Neuron (in vitro differentiated cells): ENCODE measurements around the gene HOXB8.

Source experiments
- H2AFZ ChIP-seq: one replicate; pipeline ENCODE4 v1.6.1; 2013; ENCODE audit warnings: low read depth, mild to moderate bottlenecking, inconsistent platforms, low read length, moderate library complexity
- H3K27me3 ChIP-seq: one replicate; pipeline ENCODE4 v1.6.1; 2013; ENCODE audit warnings: low read length; ENCODE audit not compliant: insufficient read depth
- H3K36me3 ChIP-seq: one replicate; pipeline ENCODE4 v1.6.1; 2013; ENCODE audit warnings: low read length; ENCODE audit not compliant: insufficient read depth
- H3K4me1 ChIP-seq: one replicate; pipeline ENCODE4 v1.6.1; 2013; ENCODE audit warnings: low read length; ENCODE audit not compliant: insufficient read depth
- H3K4me3 ChIP-seq: 2 replicates; pipeline ENCODE4 v1.5.1; 2013; ENCODE audit warnings: mild to moderate bottlenecking, low read length, moderate library complexity
- H3K9me3 ChIP-seq: one replicate; pipeline ENCODE4 v1.6.1; 2013; ENCODE audit warnings: low read length

The HOXB8 gene

GRCh38 chr17:48632579-48633265 is 17.6 kb upstream of the HOXB8 start:
- Histone ChIP-seq H3K9me3 (no peaks in the 10 kb centered on the region), H3K4me3 (no peak overlapping the region), H3K36me3 (no peaks in the 10 kb centered on the region), H3K27me3 (peaks cover 95% of the 10 kb centered on the region), H3K4me1 (no peaks in the 10 kb centered on the region), H2AFZ (no peak overlapping the region)

GRCh38 chr17:48631693-48632578 is 16.8 kb upstream of the HOXB8 start:
- H3K36me3 ChIP-seq: no peaks in the 10 kb centered on the region

DNA sequence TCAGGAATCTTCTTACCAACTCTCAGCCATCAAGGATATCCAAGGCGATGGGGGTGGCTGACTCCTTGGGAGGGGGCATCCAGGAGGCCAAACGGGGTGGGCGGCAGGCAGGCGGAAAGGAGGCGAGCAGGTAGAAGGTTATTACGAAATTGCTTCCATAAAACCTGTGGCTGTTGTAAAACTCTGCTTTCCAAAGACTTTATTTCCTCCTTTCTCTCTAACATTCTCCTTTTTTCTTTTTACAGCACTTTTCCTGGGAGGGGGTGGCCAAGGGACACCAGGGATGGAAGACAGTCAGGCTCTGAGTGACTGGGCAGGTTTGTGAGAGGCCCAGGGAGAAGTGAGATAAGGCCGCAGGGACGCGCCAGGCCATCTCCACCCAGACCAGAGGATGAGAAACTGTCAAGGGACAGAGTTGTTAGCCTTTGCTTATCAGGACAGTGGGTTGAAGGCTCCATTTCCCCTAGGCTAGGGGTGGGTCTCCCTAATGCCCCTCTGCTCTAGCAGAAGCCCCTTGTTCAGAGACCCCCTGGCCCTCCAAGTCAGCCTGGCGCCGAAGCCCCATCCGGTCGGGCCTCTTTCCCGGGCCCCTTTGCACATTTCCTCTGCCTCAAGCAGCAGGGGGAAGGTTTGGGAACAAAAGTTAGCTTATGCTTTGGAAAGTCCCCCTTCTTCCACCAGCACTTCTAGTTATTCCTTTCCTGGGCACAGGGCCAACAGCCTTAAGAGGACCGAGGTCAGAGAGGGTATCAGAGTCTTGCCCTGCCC is 16.0 kb upstream of the HOXB8 start:
- Histone ChIP-seq H3K4me3 (no peak overlapping the region), H2AFZ (no peak overlapping the region), H3K9me3 (no peaks in the 10 kb centered on the region), H3K4me1 (no peaks in the 10 kb centered on the region), H3K36me3 (no peaks in the 10 kb centered on the region), H3K27me3 (peaks cover 97% of the 10 kb centered on the region)

More at GRCh38 chr17:48631693-48632578, 16.8 kb upstream of the HOXB8 start:
- Histone ChIP-seq H3K9me3 (no peaks in the 10 kb centered on the region), H3K4me1 (no peaks in the 10 kb centered on the region), H3K4me3 (no peak overlapping the region), H2AFZ (no peak overlapping the region), H3K27me3 (peaks cover 94% of the 10 kb centered on the region)

- Histone ChIP-seq H3K4me3 (no peak overlapping the region), H3K27me3 (peaks cover 97% of the 10 kb centered on the region), H2AFZ (no peak overlapping the region), H3K4me1 (no peaks in the 10 kb centered on the region), H3K9me3 (no peaks in the 10 kb centered on the region), H3K36me3 (no peaks in the 10 kb centered on the region)
These were observed 15.2 kb upstream of the HOXB8 start for GRCh38 chr17:48630009-48630924.

DNA sequence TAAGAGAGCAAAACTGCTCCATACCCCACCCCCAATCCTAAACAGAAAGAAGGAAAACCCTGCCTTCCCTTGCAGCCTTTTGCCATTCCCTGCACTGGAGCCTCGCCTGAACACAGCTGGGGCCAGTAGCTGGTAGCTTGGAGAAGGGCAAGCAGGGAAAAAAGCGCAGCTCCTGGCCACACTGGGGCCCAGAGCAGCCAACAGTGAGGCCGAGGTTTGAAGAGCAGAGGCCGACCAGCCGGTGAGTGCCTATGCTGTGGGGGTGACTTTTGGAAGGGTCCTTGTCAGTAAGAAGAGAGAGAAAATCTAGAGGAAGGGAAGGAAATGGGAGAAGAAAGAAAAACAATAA is 14.3 kb upstream of the HOXB8 start:
- peaks cover 97% of the 10 kb centered on the region for H3K27me3 ChIP-seq

GRCh38 chr17:48628649-48629410 is 13.7 kb upstream of the HOXB8 start:
- peaks cover 98% of the 10 kb centered on the region for H3K27me3 ChIP-seq
- no peaks in the 10 kb centered on the region for H3K9me3 ChIP-seq
- no peak overlapping the region for H3K4me3 ChIP-seq
- H3K36me3 ChIP-seq: no peaks in the 10 kb centered on the region
- H2AFZ ChIP-seq: no peak overlapping the region
- H3K4me1 ChIP-seq: peaks cover 5% of the 10 kb centered on the region

More for the DNA sequence above, 14.3 kb upstream of the HOXB8 start:
- Histone ChIP-seq H3K9me3 (no peaks in the 10 kb centered on the region), H3K4me1 (peaks cover 5% of the 10 kb centered on the region), H3K36me3 (no peaks in the 10 kb centered on the region), H3K4me3 (no peak overlapping the region), H2AFZ (no peak overlapping the region)

GRCh38 chr17:48627623-48628521 is 12.8 kb upstream of the HOXB8 start:
- Histone ChIP-seq H3K4me1 (peaks cover 5% of the 10 kb centered on the region), H3K4me3 (no peak overlapping the region)

GRCh38 chr17:48627118-48627597 is 12.1 kb upstream of the HOXB8 start:
- Histone ChIP-seq H3K9me3 (no peaks in the 10 kb centered on the region), H3K4me1 (peaks cover 5% of the 10 kb centered on the region), H3K27me3 (peaks cover 98% of the 10 kb centered on the region), H2AFZ (no peak overlapping the region), H3K4me3 (no peak overlapping the region), H3K36me3 (no peaks in the 10 kb centered on the region)

More at GRCh38 chr17:48627623-48628521, 12.8 kb upstream of the HOXB8 start:
- no peaks in the 10 kb centered on the region for H3K36me3 ChIP-seq
- peaks cover 98% of the 10 kb centered on the region for H3K27me3 ChIP-seq
- H3K9me3 ChIP-seq: no peaks in the 10 kb centered on the region
- H2AFZ ChIP-seq: no peak overlapping the region

GRCh38 chr17:48626245-48627117 is 11.4 kb upstream of the HOXB8 start, which contains the start of gene HOXB9:
TSS of gene HOXB9 (minus strand) at chr17:48626358. CDS start at chr17:48626269, 89 bp downstream.
- Histone ChIP-seq H2AFZ (no peak within 1 kb of the TSS), H3K27me3 (peaks cover 98% of the 10 kb centered on the region), H3K4me1 (peaks cover 5% of the 10 kb centered on the region), H3K36me3 (no peaks in the 10 kb centered on the region), H3K4me3 (no peak within 1 kb of the TSS), H3K9me3 (no peaks in the 10 kb centered on the region)

DNA sequence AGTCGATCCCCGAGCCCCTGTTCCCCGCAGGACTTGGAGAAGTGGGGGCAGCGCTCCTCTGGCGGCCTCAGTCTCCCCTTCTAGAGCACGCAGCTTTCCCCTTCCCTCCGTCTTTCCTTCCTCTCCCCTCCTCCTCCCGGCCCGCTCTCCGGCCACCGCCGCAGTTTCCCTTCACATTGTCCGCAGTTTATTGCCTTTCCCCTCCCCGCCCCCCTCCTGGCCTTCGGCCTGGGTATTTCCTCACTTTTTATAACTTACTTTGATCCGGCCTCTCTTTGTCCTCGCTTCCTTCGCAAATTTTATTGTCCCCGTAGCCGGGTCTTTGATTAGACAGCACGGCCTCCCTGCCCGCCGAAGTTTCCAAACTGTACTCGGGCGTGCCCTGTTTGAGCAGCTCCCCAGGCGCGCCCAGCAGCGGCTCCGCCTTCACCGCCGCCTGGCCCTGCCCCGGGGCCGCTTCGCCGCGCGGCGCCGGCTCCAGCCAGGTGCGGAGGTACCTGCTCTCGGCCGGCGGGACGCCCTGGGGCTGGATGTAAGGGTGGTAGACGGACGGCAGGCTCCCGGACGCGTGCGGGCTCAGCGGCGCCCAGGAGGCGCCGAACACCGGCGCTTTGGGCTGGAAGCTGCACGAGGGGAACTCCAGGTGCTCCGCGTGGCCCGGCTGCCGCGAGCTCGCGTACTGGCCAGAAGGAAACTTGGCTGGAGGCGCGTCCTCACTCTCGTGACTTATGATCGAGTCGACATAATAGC is 10.6 kb upstream of the HOXB8 start:
- Histone ChIP-seq H2AFZ (no peak overlapping the region), H3K9me3 (no peaks in the 10 kb centered on the region), H3K36me3 (no peaks in the 10 kb centered on the region), H3K4me1 (peaks cover 5% of the 10 kb centered on the region), H3K4me3 (no peak overlapping the region), H3K27me3 (peaks cover 98% of the 10 kb centered on the region)
